ENCODE results near the gene RIIAD1.

GRCh38 chr1:151737026-151737425 lies 15.7 kb downstream of the RIIAD1 start:
- TF ChIP-seq, protein P1, sequence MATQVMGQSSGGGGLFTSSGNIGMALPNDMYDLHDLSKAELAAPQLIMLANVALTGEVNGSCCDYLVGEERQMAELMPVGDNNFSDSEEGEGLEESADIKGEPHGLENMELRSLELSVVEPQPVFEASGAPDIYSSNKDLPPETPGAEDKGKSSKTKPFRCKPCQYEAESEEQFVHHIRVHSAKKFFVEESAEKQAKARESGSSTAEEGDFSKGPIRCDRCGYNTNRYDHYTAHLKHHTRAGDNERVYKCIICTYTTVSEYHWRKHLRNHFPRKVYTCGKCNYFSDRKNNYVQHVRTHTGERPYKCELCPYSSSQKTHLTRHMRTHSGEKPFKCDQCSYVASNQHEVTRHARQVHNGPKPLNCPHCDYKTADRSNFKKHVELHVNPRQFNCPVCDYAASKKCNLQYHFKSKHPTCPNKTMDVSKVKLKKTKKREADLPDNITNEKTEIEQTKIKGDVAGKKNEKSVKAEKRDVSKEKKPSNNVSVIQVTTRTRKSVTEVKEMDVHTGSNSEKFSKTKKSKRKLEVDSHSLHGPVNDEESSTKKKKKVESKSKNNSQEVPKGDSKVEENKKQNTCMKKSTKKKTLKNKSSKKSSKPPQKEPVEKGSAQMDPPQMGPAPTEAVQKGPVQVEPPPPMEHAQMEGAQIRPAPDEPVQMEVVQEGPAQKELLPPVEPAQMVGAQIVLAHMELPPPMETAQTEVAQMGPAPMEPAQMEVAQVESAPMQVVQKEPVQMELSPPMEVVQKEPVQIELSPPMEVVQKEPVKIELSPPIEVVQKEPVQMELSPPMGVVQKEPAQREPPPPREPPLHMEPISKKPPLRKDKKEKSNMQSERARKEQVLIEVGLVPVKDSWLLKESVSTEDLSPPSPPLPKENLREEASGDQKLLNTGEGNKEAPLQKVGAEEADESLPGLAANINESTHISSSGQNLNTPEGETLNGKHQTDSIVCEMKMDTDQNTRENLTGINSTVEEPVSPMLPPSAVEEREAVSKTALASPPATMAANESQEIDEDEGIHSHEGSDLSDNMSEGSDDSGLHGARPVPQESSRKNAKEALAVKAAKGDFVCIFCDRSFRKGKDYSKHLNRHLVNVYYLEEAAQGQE (IDR thresholded peaks at IDR 0.05; ENCODE audit: low read depth): no peak
- TF ChIP-seq, protein P2, sequence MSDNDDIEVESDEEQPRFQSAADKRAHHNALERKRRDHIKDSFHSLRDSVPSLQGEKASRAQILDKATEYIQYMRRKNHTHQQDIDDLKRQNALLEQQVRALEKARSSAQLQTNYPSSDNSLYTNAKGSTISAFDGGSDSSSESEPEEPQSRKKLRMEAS (IDR thresholded peaks at IDR 0.05): no peak
- no peak for TF ChIP-seq CTCF (IDR thresholded peaks at IDR 0.05 in 2 of 3, conservative IDR thresholded peaks at IDR 0.05 in 1 of 3; ENCODE audit: borderline replicate concordance in 1 of 3, insufficient read depth in 1 of 3, low read depth in 2 of 3, low read length in 2 of 3)
- TF ChIP-seq POLR2A (IDR thresholded peaks at IDR 0.05; ENCODE audit: borderline replicate concordance, extremely low read depth, insufficient read depth, insufficient read length): no peak
- no peak for TF ChIP-seq EZH2 (IDR thresholded peaks at IDR 0.05)
- no peak for TF ChIP-seq EZH2phosphoT487 (IDR thresholded peaks at IDR 0.05; ENCODE audit: borderline replicate concordance)
- no peak for TF ChIP-seq ELF1 (IDR thresholded peaks at IDR 0.05; ENCODE audit: borderline replicate concordance, low read depth)
- no peak for TF ChIP-seq CEBPB (IDR thresholded peaks at IDR 0.05; ENCODE audit: low read depth)
- TF ChIP-seq ZFX (IDR thresholded peaks at IDR 0.05): no peak
